ENCODE results near the gene SLC22A17.
"Not testable (repeated sequence)": the region's sequence is repeated elsewhere in the genome, so short reads cannot be mapped to it uniquely, and the experiment has no call there.

Gene SLC22A17

DNA sequence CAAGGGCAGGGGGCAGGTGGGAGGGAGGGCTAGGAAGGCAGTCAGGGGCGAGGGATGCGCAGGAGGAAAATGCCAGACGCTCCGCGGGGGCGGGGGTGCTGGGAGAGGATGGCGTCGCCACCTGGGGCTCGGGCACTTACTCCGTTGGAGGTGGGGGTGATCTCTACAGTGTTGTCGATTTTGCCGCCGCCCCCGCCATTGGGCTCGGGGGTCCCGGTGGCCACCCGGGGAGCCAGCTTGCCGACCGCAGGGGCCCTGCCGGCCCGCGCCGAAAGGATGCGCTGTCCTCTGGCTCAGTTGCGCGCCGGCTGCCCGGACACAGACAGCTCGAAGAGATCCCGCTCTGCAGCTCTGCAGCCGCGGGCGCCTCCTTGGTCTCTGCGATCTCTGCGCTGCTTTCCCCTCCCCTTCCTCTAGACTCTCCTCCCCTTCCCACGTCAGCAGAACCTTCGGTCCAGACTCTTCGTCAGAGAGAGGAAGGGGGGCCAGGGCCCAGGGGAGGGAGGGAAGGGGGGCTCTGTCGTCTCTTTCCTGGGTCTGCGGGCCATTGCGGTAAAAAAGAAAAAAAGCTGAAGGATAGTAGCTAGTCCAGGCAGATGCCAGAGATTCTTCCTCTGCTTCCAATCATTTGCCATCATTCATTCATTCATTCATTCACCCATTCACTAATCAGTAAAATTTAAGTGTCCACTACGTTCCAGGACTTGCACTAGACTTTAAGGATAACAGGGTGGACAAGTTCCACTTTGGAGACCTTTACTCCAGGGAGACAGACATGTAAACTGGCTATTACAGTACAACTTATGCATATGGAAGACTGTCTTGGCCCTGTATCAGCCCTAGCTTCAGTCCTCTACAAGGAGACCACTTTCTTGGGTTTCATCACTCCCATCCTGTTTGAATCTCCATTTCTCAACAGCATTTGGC is at the start of gene SLC22A17:
TSS of gene SLC22A17 (minus strand) at position 382 of the 927 bp plus-strand sequence.
- peak; percentile 10 to 21 for DNase-seq (ENCODE audit: low read depth in 1 of 2, low spot score in 1 of 2)

DNA sequence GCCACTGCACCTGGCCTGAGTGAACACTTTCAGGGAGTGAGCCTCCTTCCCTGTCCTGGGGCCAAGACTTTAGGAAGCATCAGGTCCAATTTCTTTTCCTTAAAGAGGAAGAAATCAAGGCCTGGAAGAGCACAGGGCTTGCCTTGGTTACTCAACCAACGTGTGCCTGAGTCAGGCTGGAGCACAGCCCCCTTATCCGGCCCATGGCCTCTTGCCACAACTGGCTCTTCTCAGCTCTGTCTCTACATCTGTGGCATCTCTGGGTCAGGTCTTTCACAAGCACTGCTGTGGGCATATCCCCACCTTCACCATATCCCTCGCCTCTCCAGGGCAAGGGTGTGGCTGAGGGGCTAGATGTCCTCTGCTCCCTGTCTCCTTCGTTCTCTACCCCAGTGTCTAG is 48.6 kb upstream of the SLC22A17 start:
- DNase-seq (ENCODE audit: low read depth in 1 of 2, low spot score in 1 of 2) = no peak

DNA sequence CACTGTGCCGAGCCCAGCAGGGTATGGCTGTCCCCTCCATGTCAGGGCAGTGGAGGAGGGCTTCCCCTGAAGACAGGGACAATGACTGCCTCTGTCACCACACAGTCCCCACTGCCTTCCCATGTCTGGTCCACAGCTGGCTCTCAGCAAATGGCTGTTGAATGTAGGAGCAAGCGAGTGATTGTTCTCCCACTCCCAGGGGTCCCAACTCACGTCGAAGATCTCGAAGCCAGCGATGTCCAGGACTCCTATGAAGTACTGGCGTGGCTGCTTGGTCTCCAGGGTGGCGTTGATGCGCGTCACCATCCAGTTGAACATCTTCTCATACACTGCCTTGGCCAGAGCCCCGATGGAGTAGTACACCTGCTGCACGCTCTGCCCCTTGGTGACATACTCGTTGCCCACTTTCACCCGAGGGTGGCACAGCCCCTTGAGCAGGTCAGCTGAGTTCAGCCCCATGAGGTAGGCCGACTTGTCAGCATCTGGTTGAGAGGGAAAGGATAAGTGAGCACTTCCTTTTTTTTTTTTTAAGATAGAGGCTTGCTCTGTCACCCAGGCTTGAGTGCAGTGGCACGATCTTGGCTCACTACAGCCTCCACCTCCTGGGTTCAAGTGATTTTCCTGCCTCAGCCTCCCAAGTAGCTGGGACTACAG is 47.9 kb upstream of the SLC22A17 start:
- DNase-seq (ENCODE audit: low read depth in 1 of 2, low spot score in 1 of 2) = not testable (repeated sequence)

DNA sequence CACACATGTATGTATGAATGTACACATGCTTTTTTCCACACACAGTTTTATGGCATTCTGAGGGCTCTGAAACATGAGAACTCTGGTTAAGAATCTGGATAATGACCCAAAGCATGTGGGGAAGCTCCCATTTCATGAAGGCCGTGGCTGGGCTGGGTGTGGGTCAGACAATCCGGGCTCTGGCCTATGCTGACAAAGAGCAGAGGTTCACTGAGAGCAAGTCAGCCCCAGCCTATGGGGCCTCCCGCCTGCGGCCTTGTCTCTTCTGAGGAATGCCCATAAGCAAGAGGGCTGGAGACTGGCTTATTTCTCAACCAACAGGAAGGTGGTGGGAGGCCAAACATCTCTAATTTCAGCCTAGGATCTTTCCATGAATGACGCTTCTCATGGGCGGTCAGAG is 46.9 kb upstream of the SLC22A17 start:
- no peak for DNase-seq (ENCODE audit: low read depth in 1 of 2, low spot score in 1 of 2)

DNA sequence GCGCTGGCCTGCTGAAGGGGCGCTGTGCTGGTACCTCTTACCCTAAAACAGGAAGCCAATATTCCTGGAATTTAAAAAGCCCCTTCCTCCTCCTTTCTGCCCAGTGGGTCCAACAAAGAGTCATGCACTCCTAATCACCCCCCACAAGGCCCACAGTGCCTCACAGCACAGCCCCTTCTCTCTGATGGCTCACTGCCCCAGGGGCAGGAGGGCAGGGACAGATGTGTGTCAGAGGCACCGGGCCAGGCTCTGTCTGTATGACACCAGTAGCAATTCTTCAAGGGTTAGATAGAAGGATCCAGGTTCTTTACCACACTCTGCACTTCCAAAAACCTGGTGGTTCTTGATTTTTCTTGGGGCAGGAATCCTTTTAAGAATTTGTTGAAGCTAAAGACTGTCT is 46.4 kb upstream of the SLC22A17 start:
- no peak for DNase-seq (ENCODE audit: low read depth in 1 of 2, low spot score in 1 of 2)

DNA sequence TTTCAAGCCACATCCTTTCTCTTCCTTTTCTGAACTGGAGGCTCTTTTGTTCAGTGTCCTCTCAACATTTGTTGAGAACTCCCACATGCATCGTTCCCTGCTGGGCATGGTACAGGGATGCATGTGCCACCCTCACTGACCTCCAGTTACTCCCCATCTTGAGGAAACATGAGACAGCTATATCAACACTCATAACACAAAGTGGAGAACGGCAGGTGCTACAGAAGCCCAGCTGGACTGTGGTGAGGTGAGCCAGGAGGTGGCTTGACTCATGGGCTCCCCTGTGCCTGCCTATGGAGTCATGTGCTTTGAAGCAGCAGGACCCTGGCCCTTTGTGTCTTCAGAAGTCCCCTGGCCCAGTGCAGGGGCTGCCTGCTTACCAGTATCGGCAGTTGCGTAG is 45.7 kb upstream of the SLC22A17 start:
- no peak for DNase-seq (ENCODE audit: low read depth in 1 of 2, low spot score in 1 of 2)

DNA sequence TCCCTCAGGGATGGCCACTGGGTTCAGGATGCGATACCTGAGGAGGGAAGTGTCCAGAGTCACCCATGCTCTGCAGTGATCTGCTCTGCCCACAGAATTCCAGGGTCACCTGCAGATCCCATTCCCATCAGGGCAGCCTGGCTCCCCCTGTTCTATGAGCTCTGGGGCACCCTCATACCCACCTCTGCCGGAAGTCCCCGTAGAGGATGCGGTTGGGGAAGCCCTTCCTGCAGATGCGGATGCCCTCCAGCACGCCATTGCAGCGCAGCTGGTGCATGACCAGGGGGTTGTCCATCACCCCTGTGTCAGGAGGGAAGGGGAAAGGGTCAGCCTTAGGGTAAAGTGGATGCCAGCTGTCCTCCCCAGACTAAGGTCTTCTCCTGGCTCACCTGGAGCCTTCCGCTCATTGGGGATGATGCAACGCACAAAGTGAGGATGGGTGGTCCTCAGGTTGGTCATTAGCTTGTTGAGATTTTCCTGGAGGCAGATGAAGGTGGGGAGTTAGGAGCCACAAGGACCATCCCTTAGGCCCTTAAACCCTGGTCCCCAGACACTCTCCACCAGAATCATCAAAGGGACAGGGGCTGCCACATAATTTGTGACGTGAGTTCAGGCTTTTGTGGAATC is 44.2 kb upstream of the SLC22A17 start:
- DNase-seq (ENCODE audit: low read depth in 1 of 2, low spot score in 1 of 2) = no peak

DNA sequence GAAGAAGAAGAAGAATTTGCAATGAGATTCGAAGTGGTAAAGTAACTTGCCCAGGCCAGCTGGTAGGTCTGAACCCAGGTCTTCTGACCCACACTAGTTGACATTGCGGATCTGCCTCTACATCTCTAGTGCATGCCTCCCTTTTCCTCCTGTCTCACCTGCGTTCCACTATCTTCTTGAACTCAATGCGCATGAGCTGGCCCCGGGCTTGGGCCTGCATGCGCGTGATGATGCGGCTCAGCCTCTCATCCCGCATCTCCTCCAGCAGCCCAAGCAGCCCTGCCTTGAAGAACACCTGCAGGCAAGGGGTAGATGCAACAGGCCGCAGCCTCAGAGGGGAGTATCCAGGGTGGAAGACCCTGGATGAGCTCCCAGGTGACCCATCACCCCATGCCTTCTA is 43.4 kb upstream of the SLC22A17 start:
- DNase-seq (ENCODE audit: low read depth in 1 of 2, low spot score in 1 of 2) = no peak

DNA sequence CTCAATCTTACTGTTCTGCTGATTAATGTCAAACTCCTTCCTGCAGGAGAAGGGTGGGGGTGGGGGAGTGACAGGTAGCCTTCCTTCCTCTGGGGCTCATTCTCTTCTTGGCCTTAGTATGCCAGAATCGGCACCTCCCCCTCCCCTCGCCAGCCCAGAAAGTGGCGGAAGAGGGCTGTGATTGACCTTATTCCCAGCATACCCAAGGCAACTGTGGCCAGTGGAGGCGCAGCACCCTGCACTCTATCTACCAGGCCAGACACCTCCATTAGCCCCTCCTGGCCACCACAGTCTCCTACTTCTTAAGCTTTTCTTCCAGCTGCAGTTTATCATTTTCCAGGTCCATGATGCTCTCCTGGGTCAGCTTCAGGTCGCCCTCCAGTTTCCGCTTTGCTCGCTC is 39.9 kb upstream of the SLC22A17 start:
- DNase-seq (ENCODE audit: low read depth in 1 of 2, low spot score in 1 of 2) = no peak

DNA sequence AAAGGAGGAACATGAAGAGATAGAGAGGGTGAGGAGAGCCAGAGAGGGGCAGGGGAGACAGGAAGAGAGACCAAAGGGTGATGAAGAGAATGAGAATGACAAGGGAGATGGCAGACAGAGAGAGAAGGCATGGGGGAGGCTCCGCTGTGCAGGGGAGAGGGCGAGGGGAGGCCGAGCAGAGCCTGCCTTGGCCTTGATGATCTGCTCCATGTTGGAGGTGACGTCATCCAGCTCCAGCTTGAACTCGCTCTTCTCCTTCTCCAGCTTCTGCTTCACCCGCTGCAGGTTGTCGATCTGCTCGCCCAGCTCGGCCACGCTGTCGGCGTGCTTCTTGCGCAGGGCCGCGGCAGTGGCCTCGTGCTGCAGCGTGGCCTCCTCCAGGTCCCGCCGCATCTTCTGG is 37.2 kb upstream of the SLC22A17 start:
- DNase-seq (ENCODE audit: low read depth in 1 of 2, low spot score in 1 of 2) = not testable (repeated sequence)

DNA sequence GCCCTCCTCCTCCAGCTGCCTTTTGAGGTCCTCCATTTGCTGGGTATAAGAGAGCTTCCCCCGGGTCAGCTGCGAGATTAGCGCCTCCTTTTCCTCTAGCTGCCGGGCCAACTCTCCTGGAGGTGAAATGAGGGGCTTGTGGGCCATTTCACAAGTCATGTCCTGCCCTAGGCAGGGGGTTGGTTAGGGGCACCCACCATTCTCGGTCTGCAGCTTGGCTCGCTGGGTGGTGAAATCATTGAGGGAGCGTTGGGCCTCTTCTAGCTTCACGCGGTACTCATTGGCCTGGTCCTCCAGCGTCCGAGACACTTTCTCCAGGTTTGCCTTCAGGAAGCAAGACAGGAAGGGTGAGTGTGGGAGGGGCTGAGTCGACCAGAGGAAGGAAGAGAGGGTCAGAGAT is 36.7 kb upstream of the SLC22A17 start:
- no peak for DNase-seq (ENCODE audit: low read depth in 1 of 2, low spot score in 1 of 2)

DNA sequence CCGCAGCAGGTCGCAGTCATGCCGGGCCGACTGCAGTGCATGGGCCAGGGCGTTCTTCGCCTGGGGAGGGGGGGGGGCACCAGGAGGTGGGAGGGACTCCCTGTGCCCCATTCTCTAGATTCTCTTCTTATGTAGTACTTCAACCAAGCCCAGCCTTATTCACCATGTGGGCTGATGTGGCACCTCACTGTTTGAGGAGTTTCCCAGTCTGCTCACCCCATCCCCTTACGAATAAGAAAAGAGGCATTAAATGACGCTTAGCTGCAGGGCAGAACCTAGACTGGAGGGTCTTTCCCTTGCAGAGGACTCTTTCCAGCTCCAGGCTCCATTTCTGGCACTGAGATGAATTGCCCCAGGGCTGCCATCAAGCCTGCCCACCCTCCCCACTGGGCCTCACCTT is 36.3 kb upstream of the SLC22A17 start:
- DNase-seq (ENCODE audit: low read depth in 1 of 2, low spot score in 1 of 2) = no peak

DNA sequence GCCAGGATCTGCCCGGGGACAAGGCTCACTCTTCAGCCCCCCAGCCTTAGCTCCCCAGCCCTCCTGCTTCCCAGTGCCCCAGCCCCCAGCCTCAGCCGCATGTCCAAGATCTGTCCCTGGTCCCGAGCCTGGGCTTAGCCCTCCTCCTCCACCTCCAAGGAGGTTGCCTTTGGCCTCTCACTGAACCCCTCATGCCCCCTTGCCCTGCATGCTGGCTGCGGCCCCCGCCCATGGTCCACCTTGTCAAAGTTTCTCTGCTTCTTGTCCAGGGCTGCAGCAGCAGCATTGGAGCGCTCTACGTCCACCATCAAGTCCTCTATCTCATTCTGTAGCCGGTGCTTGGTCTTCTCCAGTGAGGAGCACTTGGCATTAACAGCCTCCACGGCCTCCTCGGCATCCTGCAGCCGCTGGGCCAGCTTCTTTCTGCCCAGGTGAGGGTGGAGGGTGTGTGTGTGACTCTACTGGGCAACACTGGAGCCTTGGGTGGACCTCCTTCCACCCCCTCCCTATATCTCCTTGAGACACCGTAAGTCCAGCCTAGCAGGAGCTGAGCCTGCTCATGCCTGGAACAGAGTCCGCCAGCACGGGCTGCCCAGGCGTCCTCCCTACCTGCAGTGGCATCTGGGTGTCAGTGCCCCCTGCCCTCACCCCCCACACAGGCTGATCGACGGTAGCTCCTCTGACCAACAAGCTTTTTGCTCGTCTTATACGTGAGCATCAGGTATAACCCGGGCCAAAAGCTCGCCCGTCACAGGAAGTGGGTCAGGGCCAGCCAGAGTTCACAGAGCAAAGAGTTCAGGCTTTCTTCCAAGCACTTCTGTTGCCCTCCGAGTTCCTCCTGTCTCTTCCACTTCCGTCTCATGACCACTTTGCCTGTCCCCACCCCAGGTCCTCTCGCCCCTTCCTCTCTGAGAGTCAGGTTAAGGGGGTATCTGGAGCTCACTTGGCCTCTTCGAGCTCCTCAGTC is 35.5 kb upstream of the SLC22A17 start:
- no peak for DNase-seq (ENCODE audit: low read depth in 1 of 2, low spot score in 1 of 2)

DNA sequence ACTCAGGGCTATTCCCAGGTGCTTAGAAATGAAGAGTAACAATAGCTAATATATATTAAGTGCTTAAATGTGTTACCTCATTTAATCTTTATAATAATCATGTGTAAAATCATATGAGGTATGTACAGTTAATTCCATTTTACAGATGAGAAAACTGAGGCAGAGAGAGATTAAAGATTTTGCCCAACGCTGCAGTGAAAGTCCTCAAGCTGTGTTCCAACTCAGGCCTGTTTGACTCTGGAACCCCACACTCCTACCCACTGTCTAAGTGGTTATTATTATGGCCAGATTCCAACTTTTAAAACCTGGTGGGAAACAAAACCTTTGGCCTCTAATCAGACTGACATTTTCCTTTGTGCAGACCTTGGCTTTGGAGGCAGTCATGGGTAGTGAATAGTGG is 34.3 kb upstream of the SLC22A17 start:
- no peak for DNase-seq (ENCODE audit: low read depth in 1 of 2, low spot score in 1 of 2)

DNA sequence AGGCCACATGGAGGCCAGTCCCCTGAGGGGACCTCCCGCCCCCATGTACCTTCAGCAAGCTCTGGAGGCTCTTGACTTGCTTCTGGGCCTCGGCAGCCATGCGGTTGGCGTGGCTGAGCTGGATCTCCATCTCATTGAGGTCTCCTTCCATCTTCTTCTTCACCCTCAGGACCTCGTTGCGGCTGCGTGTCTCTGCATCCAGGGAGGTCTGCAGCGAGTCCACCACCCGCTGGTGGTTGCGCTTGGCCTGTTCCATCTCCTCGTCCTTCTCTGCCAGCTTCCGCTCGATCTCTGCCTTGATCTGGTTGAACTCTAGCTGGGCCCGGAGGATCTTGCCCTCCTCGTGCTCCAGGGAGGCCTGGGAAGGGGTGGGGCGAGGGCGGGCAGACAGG is 33.6 kb upstream of the SLC22A17 start:
- not testable (repeated sequence) for DNase-seq (ENCODE audit: low read depth in 1 of 2, low spot score in 1 of 2)

DNA sequence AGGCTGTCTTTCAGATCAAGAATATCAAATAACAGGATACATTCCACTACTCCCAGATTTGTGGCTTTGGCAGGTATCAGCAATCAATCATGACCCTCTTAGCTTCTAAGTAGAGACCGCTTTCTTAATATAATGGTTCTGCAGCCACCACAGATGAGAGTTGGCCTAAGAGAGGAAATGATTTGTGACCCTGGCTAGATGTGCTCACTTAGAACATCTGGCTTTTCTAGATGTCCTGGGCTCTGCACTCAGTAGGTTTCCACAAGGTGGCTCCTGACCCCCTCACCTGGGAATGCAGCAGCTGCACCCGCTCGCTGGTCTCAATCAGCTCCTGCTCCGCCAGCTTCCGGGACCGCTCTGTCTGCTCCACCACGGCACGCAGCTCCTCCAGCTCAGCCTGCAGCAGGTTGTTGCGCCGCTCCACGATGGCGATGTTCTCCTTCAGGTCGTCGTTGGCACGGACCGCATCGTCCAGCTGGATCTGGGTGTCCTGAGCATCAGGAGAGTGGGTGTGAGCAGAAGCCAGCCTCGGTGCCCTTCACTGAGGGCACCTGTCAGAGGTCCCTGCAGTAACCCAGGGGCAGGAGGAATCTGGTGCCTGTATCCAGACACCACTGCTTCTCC is 33.1 kb upstream of the SLC22A17 start:
- DNase-seq (ENCODE audit: low read depth in 1 of 2, low spot score in 1 of 2) = no peak

DNA sequence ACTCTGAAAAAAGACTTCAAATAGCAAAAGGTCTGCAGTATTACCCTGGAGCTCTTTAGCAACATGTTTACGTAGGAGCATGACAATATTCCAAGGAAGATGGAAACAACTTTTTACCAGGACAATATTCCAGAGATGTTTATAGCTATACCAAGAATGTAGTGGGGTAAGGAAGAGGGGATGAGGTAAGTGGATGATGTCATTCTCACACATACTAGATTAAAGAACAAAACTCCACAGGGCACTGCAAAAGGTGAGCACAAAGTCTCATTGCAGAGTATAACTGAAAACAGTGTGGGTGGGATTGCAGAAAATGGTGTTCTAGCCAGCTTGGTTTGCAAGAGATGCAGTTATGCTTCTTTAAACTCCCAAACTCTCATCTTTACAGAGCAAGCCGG is 32.6 kb upstream of the SLC22A17 start:
- DNase-seq (ENCODE audit: low read depth in 1 of 2, low spot score in 1 of 2) = no peak

DNA sequence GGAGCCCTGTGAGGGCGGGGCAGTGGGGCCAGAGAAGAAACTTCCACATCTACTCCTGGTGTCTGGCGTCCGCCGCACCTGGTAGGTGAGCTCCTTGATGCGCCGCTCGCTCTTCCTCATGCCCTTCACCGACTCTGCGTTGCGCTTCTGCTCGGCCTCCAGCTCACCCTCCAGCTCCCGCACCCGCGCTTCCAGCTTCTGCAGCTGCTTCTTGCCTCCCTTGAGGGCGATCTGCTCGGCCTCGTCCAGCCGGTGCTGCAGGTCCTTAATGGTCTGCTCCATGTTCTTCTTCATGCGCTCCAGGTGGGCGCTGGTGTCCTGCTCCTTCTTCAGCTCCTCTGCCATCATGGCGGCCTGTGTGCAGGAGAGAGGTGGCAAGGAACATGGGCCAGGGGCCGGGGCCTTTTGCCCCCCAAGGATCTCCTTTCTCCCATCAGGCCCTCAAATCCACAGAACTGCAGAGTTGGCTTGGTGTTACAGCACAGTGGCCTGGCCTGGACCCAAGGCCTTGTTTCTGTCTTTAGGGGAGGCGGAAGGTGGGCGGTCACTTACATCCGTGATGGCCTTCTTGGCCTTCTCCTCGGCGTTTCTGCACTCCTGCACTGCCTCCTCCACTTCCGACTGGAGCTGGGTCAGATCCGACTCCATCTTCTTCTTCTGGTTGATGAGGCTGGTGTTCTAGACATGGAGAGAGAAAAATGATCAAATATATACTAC is 31.8 kb upstream of the SLC22A17 start:
- no peak for DNase-seq (ENCODE audit: low read depth in 1 of 2, low spot score in 1 of 2)

DNA sequence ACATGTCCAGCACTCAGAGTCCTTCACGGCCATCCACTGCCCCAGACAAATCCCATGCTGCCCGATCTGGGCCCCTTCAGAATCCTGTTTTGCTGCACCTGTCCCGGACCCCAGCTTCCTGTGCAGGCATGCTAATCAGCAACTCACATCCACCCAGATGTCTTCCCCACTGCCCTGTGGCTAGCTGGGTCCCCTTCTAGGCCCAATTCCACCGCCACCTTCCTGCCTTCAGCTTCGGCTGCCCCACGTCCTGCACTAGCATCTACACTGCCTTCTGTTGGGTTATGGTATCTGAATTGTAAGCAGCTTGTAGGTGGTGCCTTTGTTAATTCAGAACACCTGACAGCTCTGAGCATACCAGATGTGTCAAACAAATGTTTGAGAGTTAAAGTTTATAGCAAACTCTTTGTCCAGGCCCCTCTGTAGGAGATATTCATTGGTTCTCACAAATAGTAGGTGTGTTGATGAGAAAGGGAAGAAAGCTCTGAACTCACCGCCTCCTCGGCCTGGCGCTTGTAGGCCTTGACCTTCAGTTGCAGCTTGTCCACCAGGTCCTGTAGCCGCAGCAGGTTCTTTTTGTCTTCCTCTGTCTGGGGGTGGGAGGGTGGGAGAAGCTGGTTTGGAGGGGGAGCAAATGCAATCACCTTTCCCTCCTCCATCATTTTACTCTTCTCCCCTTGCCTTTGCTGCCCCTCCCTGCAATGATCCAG is 30.2 kb upstream of the SLC22A17 start:
- no peak for DNase-seq (ENCODE audit: low read depth in 1 of 2, low spot score in 1 of 2)
